Nephron progenitor cell (in vitro differentiated cells): ENCODE measurements around the gene PPIP5K1.

Experiments
- DNase-seq: peaks from one replicate; pipeline ENCODE4 v3.0.0; 2021
- H3K27ac Mint-ChIP-seq: 2 replicates; pipeline ENCODE4 v1.8.0; 2021; ENCODE audit warnings: mild to moderate bottlenecking, moderate library complexity, mixed read lengths
- H3K27me3 Mint-ChIP-seq: 2 replicates; pipeline ENCODE4 v1.8.0; 2021; ENCODE audit warnings: mild to moderate bottlenecking, low read depth, mixed read lengths; ENCODE audit not compliant: poor library complexity
- H3K36me3 Mint-ChIP-seq: 2 replicates; pipeline ENCODE4 v1.8.0; 2021; ENCODE audit warnings: low read depth, mixed read lengths
- H3K4me1 Mint-ChIP-seq: 2 replicates; pipeline ENCODE4 v1.8.0; 2021; ENCODE audit warnings: mixed read lengths
- H3K4me3 Mint-ChIP-seq: 2 replicates; pipeline ENCODE4 v1.8.0; 2021; ENCODE audit warnings: mild to moderate bottlenecking, moderate library complexity, mixed read lengths
- H3K9me3 Mint-ChIP-seq: 2 replicates; pipeline ENCODE4 v1.8.0; 2021; ENCODE audit warnings: mild to moderate bottlenecking, moderate library complexity, mixed read lengths
- TF ChIP-seq, protein P1 (sequence below): fragments of 200-600 bp; sonication (generic); IDR thresholded peaks from 2 replicates; pipeline ENCODE4 v1.5.0; 2021; ENCODE audit warnings: antibody characterized with exemption

Gene PPIP5K1

DNA sequence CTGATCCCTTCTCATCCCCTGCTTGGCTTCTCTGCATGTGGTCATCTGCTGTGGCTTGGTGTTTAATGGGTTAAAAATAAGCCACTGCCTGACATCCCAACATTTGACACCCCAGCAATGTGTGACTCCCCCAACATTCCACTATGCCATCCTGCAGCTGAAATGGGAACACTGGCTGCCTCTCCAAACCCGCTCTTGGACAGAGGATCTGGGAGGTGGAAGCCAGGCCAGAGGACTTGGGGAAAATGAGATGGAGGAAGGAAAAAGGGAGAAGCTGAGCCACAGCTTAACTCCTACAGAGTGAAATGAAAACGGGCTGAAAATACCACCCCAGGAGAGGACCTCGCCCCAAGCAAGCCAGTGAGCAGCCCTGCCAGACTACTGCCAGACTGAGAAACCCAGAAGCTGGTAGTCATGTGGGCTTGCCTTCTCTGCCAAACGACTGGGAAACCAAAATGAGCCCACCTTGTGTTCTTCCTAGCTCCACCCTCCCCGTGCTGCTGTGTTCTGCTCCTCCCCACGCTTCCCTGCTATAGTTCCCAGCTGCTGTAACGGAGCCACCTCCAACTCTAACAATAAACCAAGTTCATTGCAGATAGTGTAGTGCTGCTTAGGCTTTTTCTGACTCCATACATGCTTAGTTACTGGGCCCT, 58.9 kb downstream of the PPIP5K1 start:
- Mint-ChIP-seq H3K4me3 (no peak overlapping the region), H3K36me3 (peaks cover 7% of the 10 kb centered on the region), H3K27me3 (peaks cover 7% of the 10 kb centered on the region), H3K27ac (peak overlapping the region; percentile 82), H3K4me1 (peaks cover 22% of the 10 kb centered on the region), H3K9me3 (no peaks in the 10 kb centered on the region)
- TF ChIP-seq, protein P1, sequence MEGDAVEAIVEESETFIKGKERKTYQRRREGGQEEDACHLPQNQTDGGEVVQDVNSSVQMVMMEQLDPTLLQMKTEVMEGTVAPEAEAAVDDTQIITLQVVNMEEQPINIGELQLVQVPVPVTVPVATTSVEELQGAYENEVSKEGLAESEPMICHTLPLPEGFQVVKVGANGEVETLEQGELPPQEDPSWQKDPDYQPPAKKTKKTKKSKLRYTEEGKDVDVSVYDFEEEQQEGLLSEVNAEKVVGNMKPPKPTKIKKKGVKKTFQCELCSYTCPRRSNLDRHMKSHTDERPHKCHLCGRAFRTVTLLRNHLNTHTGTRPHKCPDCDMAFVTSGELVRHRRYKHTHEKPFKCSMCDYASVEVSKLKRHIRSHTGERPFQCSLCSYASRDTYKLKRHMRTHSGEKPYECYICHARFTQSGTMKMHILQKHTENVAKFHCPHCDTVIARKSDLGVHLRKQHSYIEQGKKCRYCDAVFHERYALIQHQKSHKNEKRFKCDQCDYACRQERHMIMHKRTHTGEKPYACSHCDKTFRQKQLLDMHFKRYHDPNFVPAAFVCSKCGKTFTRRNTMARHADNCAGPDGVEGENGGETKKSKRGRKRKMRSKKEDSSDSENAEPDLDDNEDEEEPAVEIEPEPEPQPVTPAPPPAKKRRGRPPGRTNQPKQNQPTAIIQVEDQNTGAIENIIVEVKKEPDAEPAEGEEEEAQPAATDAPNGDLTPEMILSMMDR, result no peak
- DNase-seq, result no peak

DNA sequence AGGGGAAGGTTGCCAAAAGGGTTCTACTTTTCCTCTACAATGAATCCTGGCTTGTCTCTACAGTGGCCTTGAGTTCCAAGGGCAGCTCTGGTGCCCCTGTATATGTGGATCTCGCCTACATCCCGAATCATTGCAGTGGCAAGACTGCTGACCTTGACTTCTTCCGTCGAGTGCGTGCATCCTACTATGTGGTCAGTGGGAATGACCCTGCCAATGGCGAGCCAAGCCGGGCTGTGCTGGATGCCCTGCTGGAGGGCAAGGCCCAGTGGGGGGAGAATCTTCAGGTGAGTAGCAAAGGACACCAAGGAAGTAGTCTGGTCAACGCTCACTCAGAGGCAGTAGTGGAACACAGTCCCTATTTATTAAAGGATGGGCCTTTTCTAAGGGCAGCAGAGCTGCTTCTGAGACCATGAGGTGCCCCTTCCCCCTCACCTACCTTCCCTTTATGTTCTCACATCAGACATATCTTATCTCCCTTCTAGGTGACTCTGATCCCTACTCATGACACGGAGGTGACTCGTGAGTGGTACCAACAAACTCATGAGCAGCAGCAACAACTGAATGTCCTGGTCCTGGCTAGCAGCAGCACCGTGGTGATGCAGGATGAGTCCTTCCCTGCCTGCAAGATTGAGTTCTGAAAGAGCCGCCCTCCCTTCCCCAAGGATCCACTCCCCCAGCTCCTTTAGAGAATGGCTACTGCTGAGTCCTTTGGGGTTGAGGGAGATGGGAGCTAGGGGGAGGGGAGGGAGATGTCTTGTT, 60.2 kb downstream of the PPIP5K1 start:
- H3K36me3 Mint-ChIP-seq, result peaks cover 17% of the 10 kb centered on the region
- H3K27ac Mint-ChIP-seq, result no peak overlapping the region
- no peak for DNase-seq
- no peak overlapping the region for H3K4me3 Mint-ChIP-seq
- H3K9me3 Mint-ChIP-seq, result no peaks in the 10 kb centered on the region
- TF ChIP-seq, protein P1, result no peak
- H3K4me1 Mint-ChIP-seq, result peaks cover 22% of the 10 kb centered on the region
- peaks cover 9% of the 10 kb centered on the region for H3K27me3 Mint-ChIP-seq

DNA sequence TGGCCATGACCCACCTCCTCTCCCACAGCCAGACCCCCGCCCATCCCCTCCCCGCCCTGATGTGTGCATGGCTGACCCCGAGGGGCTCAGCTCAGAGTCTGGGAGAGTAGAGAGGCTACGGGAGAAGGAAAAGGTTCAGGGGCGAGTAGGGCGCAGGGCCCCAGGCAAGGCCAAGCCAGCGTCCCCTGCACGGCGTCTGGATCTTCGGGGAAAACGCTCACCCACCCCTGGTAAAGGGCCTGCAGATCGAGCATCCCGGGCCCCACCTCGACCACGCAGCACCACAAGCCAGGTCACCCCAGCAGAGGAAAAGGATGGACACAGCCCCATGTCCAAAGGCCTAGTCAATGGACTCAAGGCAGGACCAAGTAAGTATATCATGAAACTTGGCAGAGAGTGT, 60.9 kb downstream of the PPIP5K1 start:
- Mint-ChIP-seq H3K4me3 (no peak overlapping the region), H3K27me3 (peaks cover 9% of the 10 kb centered on the region)
- no peak for DNase-seq

DNA sequence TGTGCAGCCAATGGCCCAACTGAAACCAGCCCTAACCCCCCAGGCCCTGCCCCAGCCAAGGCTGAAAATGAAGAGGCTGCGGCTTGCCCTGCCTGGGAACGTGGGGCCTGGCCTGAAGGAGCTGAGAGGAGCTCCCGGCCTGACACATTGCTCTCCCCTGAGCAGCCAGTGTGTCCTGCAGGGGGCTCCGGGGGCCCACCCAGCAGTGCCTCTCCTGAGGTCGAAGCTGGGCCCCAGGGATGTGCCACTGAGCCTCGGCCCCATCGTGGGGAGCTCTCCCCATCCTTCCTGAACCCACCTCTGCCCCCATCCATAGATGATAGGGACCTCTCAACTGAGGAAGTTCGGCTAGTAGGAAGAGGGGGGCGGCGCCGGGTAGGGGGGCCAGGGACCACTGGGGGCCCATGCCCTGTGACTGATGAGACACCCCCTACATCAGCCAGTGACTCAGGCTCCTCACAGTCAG, 61.4 kb downstream of the PPIP5K1 start:
- TF ChIP-seq, protein P1, result no peak
- H3K36me3 Mint-ChIP-seq, result peaks cover 20% of the 10 kb centered on the region
- H3K9me3 Mint-ChIP-seq, result peaks cover 5% of the 10 kb centered on the region
- DNase-seq, result no peak
- no peak overlapping the region for H3K27ac Mint-ChIP-seq
- peaks cover 22% of the 10 kb centered on the region for H3K4me1 Mint-ChIP-seq
- H3K4me3 Mint-ChIP-seq, result no peak overlapping the region
- peaks cover 7% of the 10 kb centered on the region for H3K27me3 Mint-ChIP-seq

More for the DNA sequence above, 60.9 kb downstream of the PPIP5K1 start:
- peaks cover 1% of the 10 kb centered on the region for H3K9me3 Mint-ChIP-seq
- no peak overlapping the region for H3K27ac Mint-ChIP-seq
- TF ChIP-seq, protein P1, result no peak
- H3K4me1 Mint-ChIP-seq, result peaks cover 22% of the 10 kb centered on the region
- peaks cover 19% of the 10 kb centered on the region for H3K36me3 Mint-ChIP-seq

DNA sequence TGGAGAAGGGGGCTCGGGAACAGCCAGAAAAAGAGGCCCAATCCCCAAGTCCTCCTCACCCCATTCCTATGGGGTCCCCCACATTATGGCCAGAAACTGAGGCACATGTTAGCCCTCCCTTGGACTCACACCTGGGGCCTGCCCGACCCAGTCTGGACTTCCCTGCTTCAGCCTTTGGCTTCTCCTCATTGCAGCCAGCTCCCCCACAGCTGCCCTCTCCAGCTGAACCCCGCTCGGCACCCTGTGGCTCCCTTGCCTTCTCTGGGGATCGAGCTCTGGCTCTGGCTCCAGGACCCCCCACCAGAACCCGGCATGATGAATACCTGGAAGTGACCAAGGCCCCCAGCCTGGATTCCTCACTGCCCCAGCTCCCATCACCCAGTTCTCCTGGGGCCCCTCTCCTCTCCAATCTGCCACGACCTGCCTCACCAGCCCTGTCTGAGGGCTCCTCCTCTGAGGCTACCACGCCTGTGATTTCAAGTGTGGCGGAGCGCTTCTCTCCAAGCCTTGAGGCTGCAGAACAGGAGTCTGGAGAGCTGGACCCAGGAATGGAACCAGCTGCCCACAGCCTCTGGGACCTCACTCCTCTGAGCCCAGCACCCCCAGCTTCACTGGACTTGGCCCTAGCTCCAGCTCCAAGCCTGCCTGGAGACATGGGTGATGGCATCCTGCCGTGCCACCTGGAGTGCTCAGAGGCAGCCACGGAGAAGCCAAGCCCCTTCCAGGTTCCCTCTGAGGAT, 62.0 kb downstream of the PPIP5K1 start:
- Mint-ChIP-seq H3K27me3 (peaks cover 6% of the 10 kb centered on the region), H3K4me3 (no peak overlapping the region), H3K36me3 (peaks cover 24% of the 10 kb centered on the region), H3K27ac (no peak overlapping the region), H3K4me1 (peaks cover 22% of the 10 kb centered on the region), H3K9me3 (peaks cover 5% of the 10 kb centered on the region)
- DNase-seq, result no peak
- TF ChIP-seq, protein P1, result no peak
